HepG2 (cell line): ENCODE data around the gene OR13H1. TPM values are rescaled to one million over a fixed set of nuclear protein-coding genes. Genes with fewer than 3 reads are reported as not detected.
"Not testable (repeated sequence)": the region's sequence is repeated elsewhere in the genome, so short reads cannot be mapped to it uniquely, and the experiment has no call there.

Source experiments
- ATAC-seq: fragments of 200-7000 bp; cut with Tn5 transposase; 3 replicates; pipeline ENCODE4 v1.9.1; 2020; ENCODE audit warnings: mild to moderate bottlenecking, moderate library complexity
- BruUV-seq: library from RNA; stranded (reverse); fragments of 400-500 nt; replicated peaks from 2 replicates; lab custom pipeline; 2021; lab: Mats Ljungman, UMichigan
- CTCF ChIA-PET: fragments of 300-600 bp; formaldehyde crosslinking; extraction: SDS; loops from one replicate; lab custom pipeline; 2021; ENCODE audit warnings: low total read pairs, inconsistent platforms, low intra/inter-chr PET ratio; lab: Yijun Ruan, JAX
- POLR2A ChIA-PET: fragments of 350-600 bp; sonication (Branson Sonifier 250); formaldehyde crosslinking; loops from one replicate; lab custom pipeline; 2020; ENCODE audit warnings: antibody characterized with exemption, inconsistent platforms; lab: Yijun Ruan, JAX
- DNase-seq: peaks from one replicate; pipeline ENCODE4 v3.0.0-alpha.2; 2015; ENCODE audit warnings: low spot score
- FAIRE-seq: peaks from 3 replicates; lab custom pipeline; 2011; peaks lifted over from hg19 to GRCh38; lab: Jason Lieb, UNC
- H2AFZ ChIP-seq: one replicate; pipeline ENCODE4 v1.6.1; 2011; ENCODE audit warnings: low read length, inconsistent platforms
- H3K27ac ChIP-seq: fragments of 300-600 bp; 3 replicates; pipeline ENCODE4 v1.8.0; 2011; ENCODE audit warnings: mixed run types, mild to moderate bottlenecking, mixed read lengths, low read length, inconsistent platforms; ENCODE audit not compliant: insufficient read depth; ENCODE audit errors: extremely low read length
- H3K27me3 ChIP-seq, 2 experiments: fragments of 200-600 bp in 1 of 2; 2 replicates in 1 of 2; 3 replicates in 1 of 2; pipeline versions ENCODE4 v1.6.0 to v1.8.0; 2011; ENCODE audit warnings: low read length in 2 of 2, mild to moderate bottlenecking in 2 of 2, moderate library complexity in 2 of 2, inconsistent platforms in 1 of 2; ENCODE audit not compliant: insufficient read depth in 2 of 2, control insufficient read depth in 1 of 2
- H3K36me3 ChIP-seq, 2 experiments: fragments of 200-600 bp in 1 of 2; replicated peaks in 1 of 2; 2 replicates in 1 of 2; 3 replicates in 1 of 2; pipeline versions ENCODE4 v1.5.1 to v1.8.0; 2011; ENCODE audit warnings: low read length in 2 of 2, inconsistent platforms in 1 of 2; ENCODE audit not compliant: insufficient read depth in 2 of 2, control insufficient read depth in 1 of 2
- H3K4me1 ChIP-seq: 2 replicates; pipeline ENCODE4 v1.5.1; 2012; ENCODE audit warnings: low read length, inconsistent platforms; ENCODE audit not compliant: insufficient read depth
- H3K4me2 ChIP-seq: 2 replicates; pipeline ENCODE4 v1.6.0; 2011; ENCODE audit warnings: low read depth, low read length, inconsistent platforms
- H3K4me3 ChIP-seq, 3 experiments: fragments of 200-600 bp in 1 of 3; sonication (generic), shearing (Covaris generic) in 1 of 3; replicated peaks in 1 of 3; 2 replicates each; pipeline ENCODE4 v1.5.1; 2011 to 2016; ENCODE audit warnings: low read length in 3 of 3, inconsistent platforms in 2 of 3, low read depth in 2 of 3, mild to moderate bottlenecking in 2 of 3, control low read depth in 1 of 3, mixed read lengths in 1 of 3; ENCODE audit not compliant: insufficient read depth in 1 of 3
- H3K79me2 ChIP-seq: one replicate; pipeline ENCODE4 v1.6.1; 2011; ENCODE audit warnings: low read length, inconsistent platforms; ENCODE audit not compliant: insufficient read depth
- H3K9ac ChIP-seq: 2 replicates; pipeline ENCODE4 v1.6.0; 2011; ENCODE audit warnings: mild to moderate bottlenecking, low read depth, low read length, inconsistent platforms; ENCODE audit not compliant: insufficient read depth
- H3K9me3 ChIP-seq: 2 replicates; pipeline ENCODE4 v1.5.1; 2012; ENCODE audit warnings: mild to moderate bottlenecking, low read length
- H4K20me1 ChIP-seq: 2 replicates; pipeline ENCODE4 v1.6.0; 2011; ENCODE audit warnings: inconsistent platforms, mild to moderate bottlenecking, low read length, moderate library complexity; ENCODE audit not compliant: insufficient read depth
- RFX5 ChIP-seq: IDR thresholded peaks from 2 replicates; pipeline ENCODE4 v1.6.1; 2011; ENCODE audit warnings: low read depth, low read length, improper control_type of control experiment
- ZBTB7B ChIP-seq: sonication (generic); formaldehyde crosslinking; IDR thresholded peaks from 2 replicates; pipeline ENCODE4 v1.4.0; 2020; ENCODE audit warnings: missing genetic modification reagents
- ZNF446 ChIP-seq: sonication (generic); formaldehyde crosslinking; IDR thresholded peaks from 2 replicates; pipeline ENCODE4 v1.5.0; 2020; ENCODE audit warnings: mild to moderate bottlenecking, missing genetic modification reagents
- WGBS: methylation state at CpG from one replicate; pipeline ENCODE4 v1.1.6; 2017; ENCODE audit warnings: low lambda C conversion rate; 5-methylcytosine and 5-hydroxymethylcytosine counted together
- in situ Hi-C: cut with HindIII; loops from 2 replicates; pipeline ENCODE4 v1.10.0; 2017; ENCODE audit warnings: low pct_unique_long_range_greater_than_20kb; ENCODE audit not compliant: extremely low pct_ligation_motif_present
- intact Hi-C: fragments of 100-400 bp; cut with micrococcal nuclease; formaldehyde crosslinking; loops from one replicate; pipeline ENCODE4 v1.10.0; 2022; ENCODE audit not compliant: unreplicated experiment
- polyA plus RNA-seq, 8 experiments: library from polyadenylated mRNA; depleted of rRNA in 3 of 8; stranded (reverse) in 7 of 8; unstranded in 1 of 8; fragments of >200 nt; fragmentation: Illumina TruSeq in 4 of 8; extraction: Trizol in 4 of 8; gene quantifications; 2 replicates each; pipeline versions ENCODE4 v1.2.1 to v1.2.3, GENCODE V29; 2011 to 2016; ENCODE audit warnings: low read depth in 4 of 8, missing spikeins in 1 of 8, mixed read lengths in 1 of 8; ENCODE audit not compliant: insufficient read depth in 1 of 8
- total RNA-seq, 5 experiments: library from RNA; depleted of rRNA; stranded (reverse); fragments of >200 nt; fragmentation: Illumina TruSeq; extraction: Trizol; gene quantifications; 2 replicates each; pipeline ENCODE4 v1.2.3, GENCODE V29; 2016; ENCODE audit warnings: low read depth in 1 of 5

OR13H1 gene
- total and polyA plus RNA-seq, 2 of the 13 experiments (the other 11 are each of a cell fraction or from before 2014, with no cell fraction given), result not detected

- H2AFZ ChIP-seq, result no peak overlapping the region
- BruUV-seq, result no TSS peak
- POLR2A ChIA-PET, result no interaction called here
- no peaks in the 10 kb centered on the region for H3K27me3 ChIP-seq
- in situ Hi-C loops, result no loop called here
- CTCF ChIA-PET, result no interaction called here
- TF ChIP-seq ZNF446 (CRISPR knock-in tag), result no peak
- ATAC-seq, result no peak
- no peaks in the 10 kb centered on the region for H4K20me1 ChIP-seq
- no peaks in the 10 kb centered on the region for H3K36me3 ChIP-seq
- H3K4me3 ChIP-seq, result no peak overlapping the region
- H3K9me3 ChIP-seq, result no peaks in the 10 kb centered on the region
- no peak overlapping the region for H3K4me2 ChIP-seq
- no peak for FAIRE-seq
- no peaks in the 10 kb centered on the region for H3K4me1 ChIP-seq
- H3K79me2 ChIP-seq, result no peaks in the 10 kb centered on the region
- no peak for DNase-seq
- no peak overlapping the region for H3K27ac ChIP-seq
- intact Hi-C loops, result no loop called here
- H3K9ac ChIP-seq, result no peak overlapping the region
Observed at GRCh38 chrX:131577413-131577812, 33.5 kb downstream of the OR13H1 start.

- H3K36me3 ChIP-seq, result no peaks in the 10 kb centered on the region
- H3K9ac ChIP-seq, result no peak overlapping the region
- ATAC-seq (no peak), DNase-seq (no peak), FAIRE-seq (no peak)
- in situ Hi-C loops (no loop called here), intact Hi-C loops (no loop called here)
- no peaks in the 10 kb centered on the region for H4K20me1 ChIP-seq
- H3K79me2 ChIP-seq, result no peaks in the 10 kb centered on the region
- H2AFZ ChIP-seq, result no peak overlapping the region
- H3K4me3 ChIP-seq, result no peak overlapping the region
- ChIA-PET CTCF (no interaction called here), POLR2A (no interaction called here)
- no peak overlapping the region for H3K27ac ChIP-seq
- H3K4me2 ChIP-seq, result no peak overlapping the region
- 56% methylated on average over 11 of the region's 11 CpGs for WGBS
- no peaks in the 10 kb centered on the region for H3K4me1 ChIP-seq
- no TSS peak for BruUV-seq
- no peaks in the 10 kb centered on the region for H3K27me3 ChIP-seq
- H3K9me3 ChIP-seq, result no peaks in the 10 kb centered on the region
- TF ChIP-seq RFX5, result no peak
- no peak for TF ChIP-seq ZBTB7B (CRISPR knock-in tag)
Observed at GRCh38 chrX:131577999-131578734, 34.3 kb downstream of the OR13H1 start.

GRCh38 chrX:131578735-131579367, 35.0 kb downstream of the OR13H1 start:
- ATAC-seq, H3K4me3 ChIP-seq, H3K4me1 ChIP-seq, H2AFZ ChIP-seq, H3K27me3 ChIP-seq, H3K36me3 ChIP-seq, POLR2A ChIA-PET, H3K4me2 ChIP-seq, H3K27ac ChIP-seq, H3K79me2 ChIP-seq, in situ Hi-C loops, FAIRE-seq, H4K20me1 ChIP-seq, BruUV-seq, H3K9ac ChIP-seq, DNase-seq, H3K9me3 ChIP-seq, intact Hi-C loops, CTCF ChIA-PET: not testable (repeated sequence)
- WGBS, result 89% methylated on average over 14 of the region's 34 CpGs
